Upper lobe of left lung (tissue), 4 donors: Measurements from ENCODE around the gene CRIP2.

Experiments
- POLR2AphosphoS5 ChIP-seq, 2 donors: sonication (generic); formaldehyde crosslinking; IDR thresholded peaks; one replicate each; pipeline ENCODE4 v1.5.1; 2017; ENCODE audit warnings: antibody characterized with exemption in 2 of 2
- TF ChIP-seq, protein P1 (sequence below), 6 experiments: fragments of 450-650 bp in 4 of 6; fragments of 200-600 bp in 2 of 6; sonication (generic) in 2 of 6; IDR thresholded peaks; one replicate each; pipeline ENCODE4 v1.5.1; 2016 to 2019; ENCODE audit warnings: antibody characterized with exemption in 6 of 6

DNA sequence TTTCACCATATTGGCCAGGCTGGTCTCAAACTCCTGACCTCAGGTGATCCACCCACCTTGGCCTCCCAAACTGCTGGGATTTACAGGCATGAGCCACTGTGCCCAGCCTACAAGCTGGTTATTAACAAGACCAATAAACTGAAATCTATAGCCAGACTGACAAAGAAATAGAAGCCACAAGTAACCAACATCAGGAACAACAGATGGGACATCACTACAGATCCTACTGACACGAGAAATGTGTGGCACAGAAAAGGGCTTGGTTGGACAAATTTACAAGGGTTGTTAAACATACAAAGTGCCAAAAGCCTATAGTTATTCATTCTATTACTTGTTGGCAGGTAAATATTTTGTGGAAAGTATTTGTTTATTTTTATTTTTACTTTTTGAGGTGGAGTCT, 43.4 kb upstream of the CRIP2 start:
- TF ChIP-seq, protein P1, sequence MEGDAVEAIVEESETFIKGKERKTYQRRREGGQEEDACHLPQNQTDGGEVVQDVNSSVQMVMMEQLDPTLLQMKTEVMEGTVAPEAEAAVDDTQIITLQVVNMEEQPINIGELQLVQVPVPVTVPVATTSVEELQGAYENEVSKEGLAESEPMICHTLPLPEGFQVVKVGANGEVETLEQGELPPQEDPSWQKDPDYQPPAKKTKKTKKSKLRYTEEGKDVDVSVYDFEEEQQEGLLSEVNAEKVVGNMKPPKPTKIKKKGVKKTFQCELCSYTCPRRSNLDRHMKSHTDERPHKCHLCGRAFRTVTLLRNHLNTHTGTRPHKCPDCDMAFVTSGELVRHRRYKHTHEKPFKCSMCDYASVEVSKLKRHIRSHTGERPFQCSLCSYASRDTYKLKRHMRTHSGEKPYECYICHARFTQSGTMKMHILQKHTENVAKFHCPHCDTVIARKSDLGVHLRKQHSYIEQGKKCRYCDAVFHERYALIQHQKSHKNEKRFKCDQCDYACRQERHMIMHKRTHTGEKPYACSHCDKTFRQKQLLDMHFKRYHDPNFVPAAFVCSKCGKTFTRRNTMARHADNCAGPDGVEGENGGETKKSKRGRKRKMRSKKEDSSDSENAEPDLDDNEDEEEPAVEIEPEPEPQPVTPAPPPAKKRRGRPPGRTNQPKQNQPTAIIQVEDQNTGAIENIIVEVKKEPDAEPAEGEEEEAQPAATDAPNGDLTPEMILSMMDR (IDR thresholded peaks at IDR 0.05), result no peak
- TF ChIP-seq POLR2AphosphoS5 (IDR thresholded peaks at IDR 0.05), result no peak
